COLO829 (cell line): ENCODE results near the gene NGRN.
A peak's percentile ranks its signal among the peaks of the same experiment; 100 is the strongest.
"Not testable (repeated sequence)": the region's sequence is repeated elsewhere in the genome, so short reads cannot be mapped to it uniquely, and the experiment has no call there.

Experiments used
- DNase-seq: peaks from one replicate; pipeline ENCODE4 v3.0.0; 2012; ENCODE audit warnings: low spot score

The NGRN gene

GRCh38 chr15:90286678-90287077, 21.2 kb downstream of the NGRN start:
- DNase-seq = peak; percentile 15

DNA sequence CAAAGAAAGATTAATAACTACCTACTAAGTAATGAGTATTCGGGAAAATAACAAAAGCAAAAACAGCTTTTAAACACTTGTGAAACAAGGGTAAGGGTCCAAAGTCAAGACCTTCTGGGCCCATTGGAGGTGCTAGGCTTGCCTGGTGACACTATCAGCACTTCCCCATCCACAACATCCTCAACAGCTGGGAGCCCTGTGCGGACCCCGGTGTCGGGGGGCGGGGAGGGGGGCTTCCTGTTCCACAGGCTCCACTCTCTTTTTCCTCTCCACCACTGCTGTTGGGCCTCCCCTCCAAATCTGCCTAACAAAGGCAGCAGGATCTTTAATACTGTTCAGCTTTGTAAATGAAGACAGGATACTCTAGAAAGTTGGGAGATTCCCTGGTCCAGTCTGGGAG, 21.6 kb downstream of the NGRN start:
- no peak for DNase-seq

DNA sequence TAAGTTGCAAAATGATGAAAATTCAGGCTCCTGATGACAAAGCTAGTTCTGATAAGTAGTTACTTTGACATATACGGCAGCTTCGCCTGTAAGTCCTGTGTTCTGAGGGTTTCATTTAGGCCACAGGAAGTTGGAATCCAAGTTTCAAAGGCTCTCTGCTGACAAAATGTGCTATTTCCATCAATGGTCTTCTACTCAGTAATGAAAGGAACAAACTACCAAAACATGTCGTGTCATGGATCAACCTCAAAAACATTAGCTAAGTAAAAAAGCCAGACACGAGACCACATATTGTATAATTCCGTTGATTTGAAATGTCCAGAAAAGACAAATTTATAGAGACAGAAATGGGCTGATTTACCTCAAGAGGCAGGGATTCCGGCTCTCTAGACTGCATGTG, 22.5 kb downstream of the NGRN start:
- no peak for DNase-seq

GRCh38 chr15:90291679-90292356, 26.3 kb downstream of the NGRN start:
- DNase-seq = peak; percentile 47

- DNase-seq = not testable (repeated sequence)
Observed at GRCh38 chr15:90293040-90293810, 27.8 kb downstream of the NGRN start.

DNA sequence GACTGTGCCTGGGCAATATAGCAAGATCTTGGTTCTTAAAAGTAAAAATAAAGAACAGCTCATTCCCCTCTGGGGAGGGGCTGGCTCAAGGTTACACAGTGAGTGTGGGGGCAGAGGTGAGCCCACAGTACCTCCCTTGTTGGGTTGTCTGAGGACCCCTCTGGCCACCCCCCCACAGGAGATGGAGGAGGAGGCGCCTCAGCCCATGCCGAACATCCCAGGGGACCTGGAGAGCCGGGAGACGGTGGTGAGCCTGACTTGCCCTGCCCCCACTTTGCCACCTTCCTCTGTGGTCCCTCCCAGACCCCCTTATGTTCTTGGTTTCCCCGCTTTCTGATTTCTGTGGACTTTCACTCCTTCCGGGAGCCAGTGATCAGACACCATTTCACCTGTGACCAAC, 28.7 kb downstream of the NGRN start:
- no peak for DNase-seq

GRCh38 chr15:90294601-90295269, 29.3 kb downstream of the NGRN start:
- no peak for DNase-seq

DNA sequence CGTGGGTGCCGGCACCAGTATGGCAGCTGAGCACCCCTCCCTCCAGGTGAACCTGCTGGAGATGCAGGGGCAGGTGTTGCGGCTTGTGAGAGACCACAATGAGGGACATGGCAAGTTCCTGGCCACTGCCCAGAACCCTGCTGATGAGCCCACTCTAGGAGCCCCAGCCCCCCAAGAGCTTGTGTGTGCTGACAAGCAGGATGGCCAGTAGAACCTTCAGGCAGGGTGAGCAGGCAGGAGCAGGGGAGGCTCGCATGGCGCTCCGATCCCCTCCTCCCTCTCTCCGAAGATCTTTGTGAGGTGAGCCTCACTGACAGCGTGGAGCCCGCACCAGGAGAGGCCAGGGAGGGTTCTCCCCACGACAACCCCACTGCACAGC, 29.8 kb downstream of the NGRN start:
- no peak for DNase-seq

DNA sequence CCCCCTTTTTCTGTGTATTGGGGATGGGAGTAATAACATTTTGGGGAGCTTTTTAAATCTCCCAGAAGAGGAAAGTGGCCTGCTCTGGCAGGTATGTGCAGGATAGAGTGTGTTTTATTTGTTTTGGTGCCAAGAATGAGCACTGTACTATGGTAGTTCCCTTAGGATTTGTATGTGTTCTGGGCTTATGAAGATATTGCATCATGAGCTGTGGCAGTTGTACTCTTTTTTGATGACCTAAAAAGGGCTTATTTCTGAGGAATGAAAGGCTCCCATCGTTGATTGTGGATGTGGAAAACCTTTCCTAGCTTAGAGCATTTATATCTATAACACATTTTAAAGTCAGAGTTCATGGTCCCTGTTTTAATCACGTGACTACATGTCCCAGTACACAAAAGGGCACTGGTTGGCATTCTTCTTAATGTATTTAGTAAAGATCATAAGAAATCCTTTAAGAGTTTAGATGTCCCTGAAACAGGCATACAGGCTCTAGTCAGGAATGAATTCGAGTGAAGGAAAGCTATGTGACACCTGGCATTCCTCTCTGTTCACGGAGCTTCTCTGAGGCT, 30.9 kb downstream of the NGRN start:
- not testable (repeated sequence) for DNase-seq

- no peak for DNase-seq
Observed at GRCh38 chr15:90297021-90297420, 31.5 kb downstream of the NGRN start.

GRCh38 chr15:90300541-90300940, 35.1 kb downstream of the NGRN start:
- no peak for DNase-seq

GRCh38 chr15:90300988-90301706, 35.7 kb downstream of the NGRN start:
- peak; percentile 23 for DNase-seq

DNA sequence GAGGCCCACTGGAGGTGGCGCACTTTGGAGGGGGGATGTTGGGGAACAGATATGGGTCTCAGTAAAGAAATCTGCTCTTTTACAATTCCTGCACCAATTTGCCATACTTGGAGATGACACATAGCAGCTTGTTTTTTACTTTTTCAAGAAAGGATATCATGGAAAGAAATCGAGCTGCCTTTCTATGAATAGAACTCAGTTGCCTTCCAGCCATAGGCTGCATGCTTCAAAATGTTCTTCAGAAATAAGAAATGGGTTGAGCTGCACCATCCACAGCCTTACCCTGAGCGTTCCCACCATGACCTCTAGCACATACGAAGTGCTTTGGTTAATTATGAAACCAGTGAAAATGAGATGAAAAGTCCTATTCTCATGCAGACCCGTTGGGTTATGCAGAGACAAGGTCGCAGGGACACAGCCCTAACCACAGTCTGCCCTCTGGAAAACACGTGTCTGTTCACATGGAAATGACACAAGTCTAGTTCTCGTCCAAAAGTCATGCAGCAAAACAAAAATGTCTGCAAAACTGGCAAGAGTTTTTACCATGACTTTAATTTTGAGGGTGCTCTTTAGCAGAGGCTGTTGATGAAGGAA, 36.3 kb downstream of the NGRN start:
- no peak for DNase-seq

- not testable (repeated sequence) for DNase-seq
Observed at GRCh38 chr15:90305355-90305754, 39.9 kb downstream of the NGRN start.

- no peak for DNase-seq
Observed at GRCh38 chr15:90305932-90306331, 40.5 kb downstream of the NGRN start.

DNA sequence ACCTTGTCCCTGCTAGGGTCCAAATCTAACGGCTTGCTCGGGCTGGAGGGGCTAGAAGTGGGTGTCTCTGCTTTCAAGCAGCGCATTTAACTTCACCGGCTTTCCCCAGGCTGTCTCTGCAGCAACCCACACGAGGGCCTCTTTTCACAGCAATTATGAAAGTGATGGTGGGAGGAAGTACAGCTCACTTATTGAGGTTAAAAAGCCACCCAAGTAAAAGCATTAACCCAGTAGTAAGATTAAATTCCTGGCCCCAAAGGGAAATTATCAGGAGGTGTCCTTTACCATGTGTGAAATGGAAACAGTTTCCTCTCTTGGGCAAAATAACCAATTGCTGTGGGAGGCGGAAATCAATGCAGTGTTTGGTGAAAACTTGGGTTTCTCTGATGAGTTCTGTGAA, 41.1 kb downstream of the NGRN start:
- no peak for DNase-seq

GRCh38 chr15:90307661-90308060, 42.2 kb downstream of the NGRN start:
- no peak for DNase-seq

- DNase-seq = no peak
Observed at GRCh38 chr15:90309020-90309419, 43.5 kb downstream of the NGRN start.

- DNase-seq = peak; percentile 39
Observed at GRCh38 chr15:90315278-90315982, 50.0 kb downstream of the NGRN start.

DNA sequence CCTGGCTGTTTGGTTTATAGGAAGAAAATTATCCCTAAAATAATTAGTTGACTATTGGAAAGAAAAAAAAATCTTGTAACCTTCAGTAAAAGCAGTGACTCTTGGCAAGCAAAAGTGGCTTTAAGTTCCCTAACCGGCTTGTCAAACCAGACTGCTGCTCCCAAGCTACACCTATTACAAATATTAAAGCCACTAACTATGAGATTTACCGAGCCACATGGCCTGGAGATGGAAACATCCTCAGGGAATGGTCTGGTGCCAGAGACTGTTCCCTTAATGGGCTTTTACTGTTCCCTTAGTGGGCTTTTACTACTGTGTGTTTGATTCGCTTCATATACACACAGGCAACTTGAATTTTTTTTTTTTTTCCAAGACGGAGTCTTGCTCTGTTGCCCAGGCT, 50.7 kb downstream of the NGRN start:
- no peak for DNase-seq

DNA sequence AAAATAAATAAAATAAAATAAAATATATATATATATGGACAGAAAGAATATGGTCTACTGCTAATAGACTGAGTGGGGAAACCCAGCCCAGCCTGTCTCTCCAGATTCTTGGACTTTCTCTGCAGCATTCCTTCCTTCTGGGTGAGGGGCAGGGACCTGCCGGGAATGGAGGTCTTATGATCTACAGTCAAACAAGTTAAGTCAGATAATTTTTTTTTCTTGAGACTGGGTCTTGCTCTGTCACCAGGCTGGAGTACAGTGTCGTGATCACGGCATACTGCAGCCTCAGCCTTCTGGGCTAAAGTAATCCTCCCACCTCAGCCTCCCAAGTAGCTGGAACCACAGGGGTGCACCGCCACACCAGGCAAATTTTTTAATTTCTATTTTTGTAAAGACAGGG, 53.1 kb downstream of the NGRN start:
- DNase-seq = no peak
